T-helper 1 cell treated with Interleukin-12 subunit alpha and Interleukin-12 subunit beta and Interleukin-4 antibody, amounts not matched to agents 30 ng/mL and 1 ng/mL, for 36 hours (primary cell): ENCODE data around the gene BAD. TPM values are rescaled to one million over a fixed set of nuclear protein-coding genes. Genes with fewer than 3 reads are reported as not detected.
"Not testable (repeated sequence)": the region's sequence is repeated elsewhere in the genome, so short reads cannot be mapped to it uniquely, and the experiment has no call there.

ENCODE experiments used
- intact Hi-C: fragments of 100-400 bp; cut with micrococcal nuclease; formaldehyde crosslinking; loops from one replicate; pipeline ENCODE4 v1.15.1; 2024
- total RNA-seq: library from RNA; stranded (reverse); gene quantifications from 2 replicates; pipeline ENCODE4 v1.2.3, GENCODE V29; 2022

BAD gene
- total RNA-seq, 1 donor from 2014 or later = 45.8 TPM

DNA sequence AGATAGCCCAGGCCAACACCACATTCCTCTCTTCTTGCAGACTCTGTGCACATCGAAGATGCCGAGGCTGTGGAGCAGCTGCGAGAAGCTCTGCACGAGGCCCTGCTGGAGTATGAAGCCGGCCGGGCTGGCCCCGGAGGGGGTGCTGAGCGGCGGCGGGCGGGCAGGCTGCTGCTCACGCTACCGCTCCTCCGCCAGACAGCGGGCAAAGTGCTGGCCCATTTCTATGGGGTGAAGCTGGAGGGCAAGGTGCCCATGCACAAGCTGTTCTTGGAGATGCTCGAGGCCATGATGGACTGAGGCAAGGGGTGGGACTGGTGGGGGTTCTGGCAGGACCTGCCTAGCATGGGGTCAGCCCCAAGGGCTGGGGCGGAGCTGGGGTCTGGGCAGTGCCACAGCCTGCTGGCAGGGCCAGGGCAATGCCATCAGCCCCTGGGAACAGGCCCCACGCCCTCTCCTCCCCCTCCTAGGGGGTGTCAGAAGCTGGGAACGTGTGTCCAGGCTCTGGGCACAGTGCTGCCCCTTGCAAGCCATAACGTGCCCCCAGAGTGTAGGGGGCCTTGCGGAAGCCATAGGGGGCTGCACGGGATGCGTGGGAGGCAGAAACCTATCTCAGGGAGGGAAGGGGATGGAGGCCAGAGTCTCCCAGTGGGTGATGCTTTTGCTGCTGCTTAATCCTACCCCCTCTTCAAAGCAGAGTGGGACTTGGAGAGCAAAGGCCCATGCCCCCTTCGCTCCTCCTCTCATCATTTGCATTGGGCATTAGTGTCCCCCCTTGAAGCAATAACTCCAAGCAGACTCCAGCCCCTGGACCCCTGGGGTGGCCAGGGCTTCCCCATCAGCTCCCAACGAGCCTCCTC lies 31.4 kb upstream of the BAD start:
- intact Hi-C loops = loop anchor here (5.0 kb wide), 1 partner anchor 1951 kb away; the partner anchor contains the start of gene RAB1B

DNA sequence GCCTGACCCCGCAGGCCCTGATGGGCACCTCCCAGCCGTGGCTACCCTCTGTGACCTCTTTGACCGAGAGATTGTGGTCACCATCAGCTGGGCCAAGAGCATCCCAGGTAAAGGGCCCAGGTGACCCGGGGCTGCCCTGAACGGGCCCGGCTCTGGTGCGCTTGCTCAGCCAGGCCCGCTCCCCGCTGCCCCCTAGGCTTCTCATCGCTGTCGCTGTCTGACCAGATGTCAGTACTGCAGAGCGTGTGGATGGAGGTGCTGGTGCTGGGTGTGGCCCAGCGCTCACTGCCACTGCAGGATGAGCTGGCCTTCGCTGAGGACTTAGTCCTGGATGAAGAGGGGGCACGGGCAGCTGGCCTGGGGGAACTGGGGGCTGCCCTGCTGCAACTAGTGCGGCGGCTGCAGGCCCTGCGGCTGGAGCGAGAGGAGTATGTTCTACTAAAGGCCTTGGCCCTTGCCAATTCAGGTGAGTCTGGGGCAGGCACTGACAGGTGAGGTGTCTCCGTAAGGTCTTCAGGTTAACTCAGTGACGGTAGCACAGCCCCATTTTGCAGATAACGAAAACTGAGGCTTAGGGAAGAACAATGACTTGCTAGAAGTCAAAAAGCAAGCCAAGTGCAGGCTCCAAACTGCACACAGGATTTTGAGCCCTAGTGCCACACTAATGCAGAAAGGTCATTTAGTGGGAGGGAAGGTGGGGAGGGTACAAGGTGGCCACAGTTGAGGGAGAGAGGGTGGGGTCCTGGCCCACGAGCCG lies 30.5 kb upstream of the BAD start:
- intact Hi-C loops = loop anchor here (5.0 kb wide), 1 partner anchor 1952 kb away; the partner anchor contains the start of gene RAB1B

DNA sequence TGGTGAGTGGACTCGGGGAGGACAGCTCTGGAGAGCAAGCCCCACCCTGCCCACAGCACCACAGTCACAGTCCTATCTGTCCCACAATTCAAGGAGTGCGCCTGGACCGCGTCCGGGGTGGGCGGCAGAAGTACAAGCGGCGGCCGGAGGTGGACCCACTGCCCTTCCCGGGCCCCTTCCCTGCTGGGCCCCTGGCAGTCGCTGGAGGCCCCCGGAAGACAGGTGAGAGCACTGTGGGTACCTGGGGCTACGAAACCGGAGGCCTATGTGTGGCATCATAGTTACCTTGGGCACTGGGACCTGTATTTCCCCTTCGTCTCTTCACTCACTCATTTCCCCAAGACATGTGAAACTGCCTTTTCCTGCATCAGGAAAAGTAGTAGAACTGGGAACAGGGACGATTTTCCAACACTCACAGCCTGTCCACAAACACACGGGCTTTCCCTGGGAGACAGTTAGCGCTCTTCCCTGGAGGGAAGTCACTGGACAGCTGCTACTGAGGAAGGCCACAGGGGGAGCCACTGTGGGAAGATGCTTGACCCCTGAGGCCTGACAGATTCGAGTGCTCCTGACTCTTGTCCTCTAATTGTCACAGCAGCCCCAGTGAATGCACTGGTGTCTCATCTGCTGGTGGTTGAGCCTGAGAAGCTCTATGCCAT lies 29.8 kb upstream of the BAD start:
- intact Hi-C loops = no loop called here

DNA sequence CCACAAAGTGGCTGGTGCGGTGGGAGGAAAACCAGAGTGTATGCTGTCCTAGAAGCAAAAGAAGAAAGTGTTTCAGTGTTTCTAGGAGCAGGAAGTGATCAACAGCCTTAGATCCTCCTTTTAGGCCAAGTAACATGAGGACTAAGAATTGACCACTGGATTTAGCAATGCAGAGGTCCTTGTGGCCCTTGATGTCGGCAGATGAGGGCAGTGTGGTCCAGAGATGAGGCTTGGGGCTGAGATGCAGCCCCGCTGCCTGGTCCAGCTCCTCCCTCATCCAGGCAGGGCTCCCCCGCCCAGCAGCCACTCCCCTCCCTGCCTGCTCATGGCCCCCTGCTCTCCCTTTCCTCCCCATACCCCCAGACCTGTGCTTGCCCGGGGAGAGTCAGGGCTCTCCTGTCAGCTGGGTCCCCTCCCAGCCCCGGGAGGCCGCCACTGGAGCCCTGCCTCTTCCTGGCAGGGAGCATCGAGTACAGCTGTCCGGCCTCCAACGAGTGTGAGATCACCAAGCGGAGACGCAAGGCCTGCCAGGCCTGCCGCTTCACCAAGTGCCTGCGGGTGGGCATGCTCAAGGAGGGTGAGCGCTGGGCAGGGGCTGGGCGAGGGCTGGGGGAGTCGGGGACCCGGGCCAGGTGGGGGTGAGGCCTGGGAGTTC lies 29.2 kb upstream of the BAD start:
- intact Hi-C loops = no loop called here

DNA sequence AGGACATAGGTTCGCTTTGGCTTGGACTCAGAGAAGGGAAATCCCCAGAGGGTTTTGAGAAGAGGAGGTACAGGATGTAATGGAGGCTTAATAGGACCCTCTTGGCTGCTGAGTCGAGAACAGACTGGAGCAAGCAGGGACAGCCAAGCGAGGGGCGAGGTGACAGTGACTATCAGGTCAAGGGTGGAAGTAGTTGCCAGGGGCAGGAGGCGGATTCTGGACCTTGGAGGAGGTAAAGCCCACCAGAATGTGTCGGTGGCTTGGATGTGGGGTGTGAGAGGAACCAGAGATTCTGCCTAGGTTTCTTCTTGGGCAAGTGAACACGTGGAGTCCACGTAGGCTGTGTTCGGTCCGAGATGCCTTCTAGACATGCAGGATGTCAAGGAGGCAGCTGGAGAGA lies 28.5 kb upstream of the BAD start:
- intact Hi-C loops = no loop called here

DNA sequence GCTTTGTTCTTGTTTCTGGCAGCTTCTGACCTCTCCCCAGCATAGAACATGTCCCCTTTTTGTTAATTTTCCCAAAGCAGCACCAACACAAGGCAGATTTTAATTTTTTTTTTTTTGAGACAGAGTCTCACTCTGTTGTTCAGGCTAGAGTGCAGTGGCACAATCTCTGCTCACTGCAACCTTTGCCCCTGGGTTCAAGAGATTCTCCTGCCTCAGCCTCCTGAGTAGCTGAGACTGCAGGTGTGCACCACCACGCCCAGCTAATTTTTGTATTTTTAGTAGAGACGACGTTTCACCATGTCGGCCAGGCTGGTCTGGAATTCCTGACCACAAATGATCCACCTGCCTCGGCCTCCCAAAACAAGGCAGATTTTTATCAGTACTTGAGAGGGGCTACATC lies 23.3 kb upstream of the BAD start:
- intact Hi-C loops = not testable (repeated sequence)

DNA sequence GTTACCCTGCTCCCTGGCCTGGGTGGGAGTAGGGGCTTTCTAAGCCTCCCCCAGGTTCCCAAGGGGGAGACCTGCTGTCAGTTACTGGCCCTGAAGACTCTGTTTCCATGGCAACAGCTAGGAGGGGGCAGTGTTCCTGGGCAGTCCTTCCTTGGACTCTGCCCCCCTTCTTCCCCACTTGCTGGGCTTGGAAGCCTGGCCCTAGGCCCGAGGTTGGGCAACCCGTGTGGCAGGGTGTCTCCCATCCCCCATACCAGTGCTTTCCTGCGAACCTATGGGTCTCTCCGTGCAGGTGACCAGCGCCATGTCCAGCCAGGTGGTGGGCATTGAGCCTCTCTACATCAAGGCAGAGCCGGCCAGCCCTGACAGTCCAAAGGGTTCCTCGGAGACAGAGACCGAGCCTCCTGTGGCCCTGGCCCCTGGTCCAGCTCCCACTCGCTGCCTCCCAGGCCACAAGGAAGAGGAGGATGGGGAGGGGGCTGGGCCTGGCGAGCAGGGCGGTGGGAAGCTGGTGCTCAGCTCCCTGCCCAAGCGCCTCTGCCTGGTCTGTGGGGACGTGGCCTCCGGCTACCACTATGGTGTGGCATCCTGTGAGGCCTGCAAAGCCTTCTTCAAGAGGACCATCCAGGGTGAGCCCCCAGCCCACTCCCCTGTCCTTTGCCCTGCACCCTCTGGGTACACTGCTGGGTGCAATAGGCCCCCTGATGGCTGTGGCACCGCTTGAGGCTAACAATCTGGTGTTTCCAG lies 22.6 kb upstream of the BAD start:
- intact Hi-C loops = no loop called here

DNA sequence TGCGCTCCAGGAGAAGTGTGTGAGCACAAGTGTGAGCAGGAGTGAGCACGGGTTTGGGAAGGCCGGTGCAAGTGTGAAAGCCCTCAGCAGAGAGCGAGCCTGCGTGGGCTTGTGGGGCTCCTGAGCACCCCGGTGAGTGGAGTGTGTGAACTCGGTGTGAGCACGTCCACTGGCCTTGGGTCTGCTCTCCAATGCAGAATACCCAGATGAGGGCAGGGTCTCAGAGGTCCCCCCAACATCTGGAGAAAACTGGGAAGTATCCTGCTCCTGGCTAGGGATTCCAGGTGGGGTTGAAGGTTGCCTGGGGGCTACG lies 22.1 kb upstream of the BAD start:
- intact Hi-C loops = no loop called here

DNA sequence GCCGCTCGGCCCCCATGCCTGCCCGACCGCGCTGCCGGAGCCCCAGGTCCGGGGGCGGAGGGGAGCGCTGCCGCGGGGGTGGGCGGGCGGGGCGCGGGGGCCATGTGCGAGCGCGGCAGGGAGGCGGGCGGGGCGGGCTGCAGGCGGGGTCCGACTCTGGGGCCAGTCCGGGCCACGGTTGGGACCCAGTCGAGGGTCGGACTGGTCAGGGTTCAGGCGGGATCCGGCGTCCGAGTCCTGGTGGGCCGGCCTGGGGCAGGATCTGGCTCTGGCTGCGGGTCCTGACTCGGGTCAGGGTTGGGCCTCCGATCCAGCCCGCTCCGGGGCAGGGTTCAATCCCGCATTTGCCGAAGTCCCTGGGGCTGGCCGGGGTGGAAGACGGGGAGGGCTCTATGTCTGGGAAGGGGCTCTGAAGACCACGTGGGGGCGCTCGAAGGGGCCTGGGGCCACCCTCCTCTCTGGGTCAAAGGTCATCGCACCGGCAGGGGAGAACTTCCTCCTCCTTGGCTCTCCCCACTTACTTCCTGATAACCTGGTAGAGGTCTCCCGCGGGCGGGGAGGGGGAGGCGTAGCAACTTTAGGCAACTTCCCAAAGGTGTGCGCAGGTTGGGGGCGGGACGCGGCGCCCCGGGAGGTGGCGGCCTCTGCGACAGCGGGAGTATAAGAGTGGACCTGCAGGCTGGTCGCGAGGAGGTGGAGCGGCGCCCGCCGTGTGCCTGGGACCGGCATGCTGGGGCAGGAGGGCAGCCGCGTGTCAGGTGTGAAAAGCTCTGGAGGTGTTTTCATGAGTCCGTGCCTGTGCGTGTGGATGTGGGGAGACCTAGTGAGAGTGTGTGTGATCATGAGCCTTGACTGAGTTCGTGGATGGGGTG lies 21.5 kb upstream of the BAD start:
- intact Hi-C loops = loop anchor here (1.0 to 2.0 kb wide), 12 partner anchors 11 to 468 kb away; partner anchors contain the start of genes CCDC88B, COX8A, DNAJC4 and FKBP2

DNA sequence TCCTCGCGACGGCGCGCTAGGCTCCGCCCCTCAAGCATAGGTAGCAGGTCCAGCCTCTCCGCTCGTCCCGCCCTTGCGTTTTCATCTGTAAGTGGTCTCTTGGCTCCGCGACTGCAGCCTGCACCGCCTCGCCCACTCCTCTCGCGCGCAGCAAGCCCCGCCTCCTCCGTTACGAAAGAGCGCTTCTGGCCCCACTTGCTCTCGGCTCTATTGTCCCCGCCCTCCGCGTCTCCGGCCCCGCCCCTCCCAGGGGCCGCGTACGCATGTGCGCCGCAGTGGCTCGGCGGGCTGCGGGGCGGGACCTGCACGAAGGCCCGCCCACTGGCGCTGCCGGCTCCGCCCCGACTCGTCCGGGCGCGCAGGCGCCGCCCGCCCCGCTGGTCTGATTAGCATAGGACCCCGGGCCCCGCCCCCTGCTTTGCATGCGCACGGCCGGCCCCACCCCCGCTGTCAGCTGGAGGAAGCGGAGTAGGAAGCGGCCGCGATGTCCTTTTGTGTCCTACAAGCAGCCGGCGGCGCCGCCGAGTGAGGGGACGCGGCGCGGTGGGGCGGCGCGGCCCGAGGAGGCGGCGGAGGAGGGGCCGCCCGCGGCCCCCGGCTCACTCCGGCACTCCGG lies 20.7 kb upstream of the BAD start, which contains the start of gene ESRRA:
Gene ESRRA, plus strand, starts transcription at position 450 of the 616 bp plus-strand sequence. CDS start 1,656 bp downstream, outside the sequence.
- intact Hi-C loops = loop anchor here (1.0 to 2.0 kb wide), 12 partner anchors 12 to 467 kb away; partner anchors contain the start of genes CCDC88B, COX8A, DNAJC4 and FKBP2

DNA sequence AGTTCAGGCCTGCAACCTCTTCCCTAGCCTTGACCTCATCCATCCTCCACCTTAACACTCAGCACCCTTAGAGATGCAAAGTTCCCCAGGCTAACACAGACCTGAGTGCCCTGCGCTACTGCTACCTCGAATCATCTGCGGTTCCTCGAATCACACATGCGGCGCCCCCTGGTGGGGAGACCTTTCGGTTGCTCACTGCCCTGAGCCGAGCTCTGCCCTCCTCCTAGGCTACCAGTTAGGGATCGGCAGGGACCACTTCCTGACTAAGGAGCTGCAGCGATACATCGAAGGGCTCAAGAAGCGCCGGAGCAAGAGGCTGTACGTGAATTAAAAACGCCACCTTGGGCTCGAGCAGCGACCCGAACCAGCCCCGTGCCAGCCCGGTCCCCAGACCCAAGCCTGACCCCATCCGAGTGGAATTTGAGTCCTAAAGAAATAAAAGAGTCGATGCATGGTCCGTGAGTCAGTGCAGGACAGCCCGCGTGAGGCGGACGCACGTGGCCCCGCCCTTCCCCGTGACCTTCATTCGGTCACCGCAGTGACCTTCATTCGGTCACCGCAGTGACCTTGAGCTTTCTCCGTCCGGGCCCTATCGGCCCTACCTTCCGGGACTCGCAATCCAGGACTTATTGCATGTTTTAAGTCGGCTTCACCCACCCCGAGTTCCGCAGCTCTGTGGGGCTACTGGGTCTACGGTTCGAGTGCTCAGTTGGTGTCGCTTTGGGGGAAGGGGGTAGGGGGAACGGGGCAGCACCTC lies 20.0 kb upstream of the BAD start:
- intact Hi-C loops = loop anchor here (1.0 to 2.0 kb wide), 14 partner anchors 13 to 466 kb away; partner anchors contain the start of genes CCDC88B, COX8A, DNAJC4 and FKBP2

DNA sequence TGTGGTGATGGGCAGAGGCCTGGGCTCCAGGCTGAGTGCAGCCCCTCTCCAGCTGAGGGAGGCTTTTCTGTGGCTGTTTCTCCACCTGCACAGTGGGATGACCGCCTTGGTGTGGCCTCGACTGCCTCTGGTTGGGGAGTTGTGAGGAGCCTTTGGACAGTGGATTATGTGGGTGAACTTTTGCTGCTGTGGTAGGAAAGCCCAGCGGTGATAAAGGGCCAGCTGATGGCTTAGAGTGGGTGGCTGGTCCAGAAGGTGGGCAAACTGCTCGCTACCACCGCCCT lies 19.5 kb upstream of the BAD start:
- intact Hi-C loops = loop anchor here (1.0 to 2.0 kb wide), 3 partner anchors 53 to 303 kb away; partner anchors contain the start of gene PLCB3

DNA sequence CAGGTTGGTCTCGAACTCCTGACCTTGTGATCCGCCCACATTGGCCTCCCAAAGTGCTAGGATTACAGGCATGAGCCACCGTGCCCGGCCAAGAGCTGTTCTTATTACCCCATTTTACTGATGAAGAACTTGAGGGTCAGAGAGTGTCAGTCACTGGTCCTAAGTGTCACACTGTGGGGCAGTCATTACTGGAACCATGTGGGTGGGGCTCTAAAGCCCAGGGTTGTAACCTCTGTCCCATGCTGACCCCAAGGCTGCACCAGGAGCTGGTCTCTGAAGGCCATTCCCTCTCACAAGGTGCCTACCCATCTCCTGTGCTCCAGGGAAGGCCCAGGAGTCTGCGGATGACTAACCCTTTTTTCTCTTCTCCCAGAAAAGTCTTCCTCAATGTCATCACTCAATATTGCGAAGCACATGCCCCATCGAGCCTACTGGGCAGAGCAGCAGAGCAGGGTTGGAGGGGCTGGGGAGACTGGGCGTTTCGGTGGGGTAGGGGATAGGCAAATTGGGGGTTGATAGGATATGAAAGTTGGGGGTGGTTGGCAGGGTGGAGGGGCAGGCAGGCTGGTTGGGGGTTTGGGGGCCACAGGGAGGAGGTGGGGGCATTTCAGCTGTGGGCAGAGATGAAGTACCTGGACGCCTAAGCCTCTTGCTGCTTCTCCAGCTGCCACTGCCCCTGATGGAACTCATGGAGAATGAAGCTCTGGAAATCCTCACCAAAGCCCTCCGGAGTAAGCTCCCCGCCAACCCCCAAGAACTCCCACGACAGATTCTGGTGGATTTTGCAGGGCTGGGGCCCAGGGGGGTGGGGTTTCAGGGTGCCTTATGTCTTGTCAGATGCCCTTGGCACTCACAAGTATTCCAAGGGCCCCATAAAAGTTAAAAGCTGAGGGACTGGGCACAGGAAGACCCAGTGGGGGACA lies 18.9 kb upstream of the BAD start:
- intact Hi-C loops = loop anchor here (1.0 to 2.0 kb wide), 3 partner anchors 52 to 303 kb away; partner anchors contain the start of gene PLCB3

DNA sequence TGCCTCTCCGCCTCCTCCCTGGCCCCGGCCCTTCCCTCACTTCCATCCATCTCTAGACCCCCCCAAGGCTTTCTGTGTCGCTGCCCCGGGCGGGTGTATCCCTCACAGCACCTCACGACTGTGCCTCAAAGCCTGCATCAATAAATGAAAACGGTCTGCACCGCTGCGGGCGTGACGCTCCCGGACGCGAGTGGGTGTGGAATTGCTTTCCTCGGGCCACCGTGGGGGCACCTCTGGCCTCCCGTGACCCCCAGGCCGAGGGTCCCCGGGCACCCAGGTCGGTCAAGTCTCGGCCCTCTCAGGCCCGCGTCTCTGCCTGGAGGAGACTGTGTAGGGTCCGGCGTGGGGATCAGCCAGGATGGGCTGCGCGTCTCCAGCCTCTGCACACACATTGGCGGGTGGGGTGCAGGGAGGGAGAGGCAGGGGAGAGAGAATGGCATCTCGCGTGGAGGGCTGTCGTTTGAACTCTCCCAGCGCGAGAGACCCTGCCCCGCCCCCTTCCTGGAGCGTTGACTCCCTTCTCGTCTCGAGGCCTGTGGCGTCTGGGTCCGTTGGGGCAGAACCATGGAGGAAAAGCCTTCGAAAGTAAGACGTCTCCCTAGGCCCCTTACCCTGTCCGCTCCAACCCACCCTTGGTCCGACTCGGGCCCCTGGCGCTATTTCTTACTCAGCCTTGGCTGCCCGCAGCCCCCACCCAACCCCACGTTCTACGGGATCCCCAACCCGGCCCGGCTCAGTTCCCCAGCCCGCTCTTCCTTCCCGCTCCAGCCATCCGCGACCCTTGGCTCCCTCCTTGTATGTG lies 15.6 kb upstream of the BAD start, which contains the start of gene CATSPERZ:
Gene CATSPERZ, plus strand, starts transcription at position 512 of the 802 bp plus-strand sequence. Its CDS starts 53 bp downstream, at position 565.
- intact Hi-C loops = no loop called here

DNA sequence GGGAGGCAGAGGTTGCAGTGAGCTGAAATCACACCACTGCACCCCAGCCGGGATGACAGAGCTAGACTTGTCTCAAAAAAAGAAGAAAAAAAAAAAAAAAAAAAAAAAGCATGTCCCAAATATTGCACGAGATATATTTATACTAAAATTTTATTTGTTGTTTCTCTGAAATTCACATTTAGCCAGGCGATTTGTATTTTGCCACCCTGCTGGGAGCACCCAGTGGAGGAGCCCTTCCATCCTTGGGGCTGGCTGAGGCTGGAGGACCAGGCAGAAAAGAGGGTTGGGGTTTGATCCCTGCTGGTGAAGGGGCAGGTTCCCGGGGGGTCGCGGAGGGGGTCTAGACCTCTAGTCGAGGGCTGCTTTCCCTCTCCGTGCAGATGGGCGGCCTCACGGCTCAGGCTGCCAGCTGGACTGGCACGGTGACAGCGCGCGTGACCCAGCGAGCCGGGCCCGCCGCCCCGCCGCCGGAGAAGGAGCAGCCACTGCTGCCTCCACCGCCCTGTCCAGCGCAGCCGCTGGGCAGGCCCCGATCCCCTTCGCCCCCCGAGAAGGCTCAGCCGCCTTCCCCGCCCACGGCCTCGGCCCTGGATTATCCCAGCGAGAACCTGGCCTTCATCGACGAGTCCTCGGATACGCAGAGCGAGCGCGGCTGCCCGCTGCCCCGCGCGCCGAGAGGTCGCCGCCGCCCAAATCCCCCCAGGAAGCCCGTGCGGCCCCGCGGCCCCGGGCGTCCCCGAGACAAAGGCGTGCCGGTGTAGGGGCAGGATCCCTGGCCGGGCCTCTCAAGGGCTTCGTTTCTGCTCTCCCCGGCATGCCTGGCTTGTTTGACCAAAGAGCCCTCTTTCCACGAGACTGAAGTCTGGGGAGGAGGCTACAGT lies 14.7 kb upstream of the BAD start:
- intact Hi-C loops = no loop called here
